Measurements from ENCODE around the gene PICALM. TPM values are rescaled to one million over a fixed set of nuclear protein-coding genes. Genes with fewer than 3 reads are reported as not detected.
A peak's percentile ranks its signal among the peaks of the same experiment; 100 is the strongest.
"Not testable (repeated sequence)": the region's sequence is repeated elsewhere in the genome, so short reads cannot be mapped to it uniquely, and the experiment has no call there.

Gene PICALM
- total RNA-seq, 1 experiment from 2014 or later = 127 TPM

DNA sequence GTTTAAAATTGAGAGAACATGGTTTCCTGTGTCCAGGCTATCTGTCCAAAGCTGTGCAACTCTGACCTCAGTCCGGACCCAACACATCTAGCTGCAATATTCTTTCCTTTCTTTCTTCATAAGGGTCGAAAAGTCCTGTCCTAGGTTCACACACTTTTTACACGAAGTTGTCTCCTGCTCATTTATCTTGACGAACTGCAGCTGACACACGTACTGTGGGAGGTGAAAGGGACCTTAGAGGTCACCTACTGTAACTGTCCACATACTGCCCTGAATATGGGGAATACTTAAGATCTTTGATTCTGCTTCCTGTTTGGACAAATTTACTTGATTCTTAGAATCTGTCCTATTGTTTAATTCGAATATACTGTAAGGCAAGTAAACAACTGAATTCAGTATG, 107.8 kb downstream of the PICALM start:
- in situ Hi-C loops (cut with HindIII; ENCODE audit: low pct_unique_long_range_greater_than_20kb, low sequenced_read_pairs) = no loop called here
- peak; percentile 22 for DNase-seq (ENCODE audit: low read depth, low spot score)

DNA sequence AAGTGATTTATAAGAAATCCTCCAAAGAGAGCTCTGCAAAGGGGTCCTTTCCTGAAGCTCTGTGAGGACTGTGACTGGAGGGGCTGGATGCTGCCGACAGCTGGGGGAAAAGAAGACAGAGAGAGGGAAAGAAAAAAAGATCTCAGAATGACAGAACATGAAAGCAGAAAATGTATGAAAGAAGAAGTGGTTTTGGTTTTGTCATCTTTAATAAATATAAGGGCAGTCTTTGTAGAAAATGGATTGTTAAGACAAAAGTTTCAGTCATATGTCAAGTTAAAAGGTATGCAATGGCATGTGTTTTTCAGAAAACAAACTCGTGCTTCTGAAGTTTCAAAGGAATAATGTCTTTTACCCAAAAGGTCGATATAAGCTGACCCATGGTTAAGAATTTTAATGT, 108.2 kb downstream of the PICALM start:
- in situ Hi-C loops (cut with HindIII; ENCODE audit: low pct_unique_long_range_greater_than_20kb, low sequenced_read_pairs) = no loop called here
- peak; percentile 51 for DNase-seq (ENCODE audit: low read depth, low spot score)

DNA sequence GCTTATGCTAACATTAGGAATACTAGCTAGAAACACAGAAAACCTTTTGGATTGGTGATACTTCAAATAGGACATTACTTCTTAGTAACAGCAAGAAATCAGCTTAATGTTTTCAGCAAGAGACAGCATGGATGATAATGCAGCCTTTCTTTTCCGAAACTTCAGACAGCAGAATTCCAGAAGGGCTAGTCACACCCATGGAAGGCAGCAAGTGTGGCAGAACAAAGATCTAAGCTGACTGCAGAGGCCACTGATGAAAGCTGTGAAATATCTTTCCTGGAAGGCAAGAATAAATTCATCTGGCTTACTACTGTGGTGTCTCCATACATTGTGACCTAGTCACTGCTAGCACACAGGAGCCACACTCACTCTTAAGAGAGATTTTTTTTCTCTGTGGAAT, 113.4 kb downstream of the PICALM start:
- peak; percentile 77 for DNase-seq (ENCODE audit: low read depth, low spot score)
- in situ Hi-C loops (cut with HindIII; ENCODE audit: low pct_unique_long_range_greater_than_20kb, low sequenced_read_pairs) = no loop called here

DNA sequence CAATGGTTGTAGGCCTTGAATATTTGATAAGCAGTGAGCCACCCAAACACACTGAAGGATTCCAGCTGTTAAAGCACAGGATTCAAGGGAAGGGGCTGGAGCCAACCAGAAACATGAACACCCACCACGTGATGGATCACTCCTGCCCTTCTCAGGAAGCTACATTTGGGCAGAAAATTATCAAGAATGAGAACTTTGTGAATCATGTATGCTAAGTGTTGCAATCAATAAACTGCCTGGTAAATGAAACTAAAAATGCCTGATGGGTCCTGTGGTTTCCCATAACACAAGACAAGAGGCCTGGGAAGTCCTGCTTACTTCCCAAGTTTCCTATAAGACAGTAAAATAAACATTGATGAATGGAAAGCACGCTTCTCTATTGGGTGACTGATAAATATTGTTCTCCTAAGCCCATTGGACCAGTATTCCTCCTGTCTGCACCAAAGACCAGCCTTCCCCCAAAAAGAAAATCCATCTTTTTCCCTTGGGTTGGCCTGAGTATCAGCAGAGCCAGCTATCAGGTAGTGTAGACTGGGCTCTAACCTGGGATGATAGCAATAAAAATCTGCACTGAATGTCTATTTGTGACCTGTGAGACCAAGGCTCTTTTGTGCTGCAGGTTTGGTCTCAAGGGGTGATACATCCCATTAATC, 115.3 kb downstream of the PICALM start:
- DNase-seq (ENCODE audit: low read depth, low spot score) = no peak
- in situ Hi-C loops (cut with HindIII; ENCODE audit: low pct_unique_long_range_greater_than_20kb, low sequenced_read_pairs) = no loop called here

DNA sequence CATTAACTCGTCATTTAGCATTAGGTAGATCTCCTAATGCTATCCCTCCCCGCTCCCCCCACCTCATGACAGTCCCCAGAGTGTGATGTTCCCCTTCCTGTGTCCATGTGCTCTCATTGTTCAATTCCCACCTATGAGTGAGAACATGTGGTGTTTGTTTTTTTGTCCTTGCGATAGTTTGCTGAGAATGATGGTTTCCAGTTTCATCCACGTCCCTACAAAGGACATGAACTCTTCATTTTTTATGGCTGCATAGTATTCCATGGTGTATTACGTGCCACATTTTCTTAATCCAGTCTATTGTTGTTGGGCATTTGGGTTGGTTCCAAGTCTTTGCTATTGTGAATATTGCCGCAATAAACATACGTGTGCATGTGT, 116.8 kb downstream of the PICALM start:
- DNase-seq (ENCODE audit: low read depth, low spot score); in situ Hi-C loops (cut with HindIII; ENCODE audit: low pct_unique_long_range_greater_than_20kb, low sequenced_read_pairs): not testable (repeated sequence)

DNA sequence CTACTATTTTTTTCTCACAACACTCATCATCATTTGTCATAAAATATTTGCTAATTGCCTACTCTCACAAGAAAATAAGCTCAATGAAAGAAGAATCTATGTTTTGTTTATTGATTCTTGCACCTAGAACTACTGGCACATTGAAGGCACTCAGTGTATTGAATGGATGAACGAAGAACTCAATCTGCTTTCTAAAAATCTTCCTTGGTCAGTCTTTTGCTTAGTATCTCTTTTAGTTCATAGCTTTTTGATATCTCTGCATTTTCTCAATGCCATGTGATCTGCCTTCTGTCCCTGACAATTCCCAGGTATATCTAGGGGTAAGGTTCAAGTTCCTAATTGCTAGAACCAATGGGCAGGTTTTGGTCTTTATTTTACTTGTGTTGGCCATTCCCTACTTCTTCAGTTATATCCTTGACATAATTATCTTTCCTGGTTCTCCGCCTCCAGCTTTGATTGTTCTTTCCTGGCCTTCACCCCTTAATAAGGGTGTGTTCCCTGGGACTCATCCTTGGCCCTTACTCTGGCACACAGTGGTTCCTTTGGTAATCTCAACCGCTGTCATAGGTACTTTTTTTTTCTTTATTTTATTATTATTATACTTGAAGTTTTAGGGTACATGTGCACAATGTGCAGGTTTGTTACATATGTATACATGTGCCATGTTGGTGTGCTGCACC, 117.3 kb downstream of the PICALM start:
- DNase-seq (ENCODE audit: low read depth, low spot score) = no peak
- in situ Hi-C loops (cut with HindIII; ENCODE audit: low pct_unique_long_range_greater_than_20kb, low sequenced_read_pairs) = no loop called here

DNA sequence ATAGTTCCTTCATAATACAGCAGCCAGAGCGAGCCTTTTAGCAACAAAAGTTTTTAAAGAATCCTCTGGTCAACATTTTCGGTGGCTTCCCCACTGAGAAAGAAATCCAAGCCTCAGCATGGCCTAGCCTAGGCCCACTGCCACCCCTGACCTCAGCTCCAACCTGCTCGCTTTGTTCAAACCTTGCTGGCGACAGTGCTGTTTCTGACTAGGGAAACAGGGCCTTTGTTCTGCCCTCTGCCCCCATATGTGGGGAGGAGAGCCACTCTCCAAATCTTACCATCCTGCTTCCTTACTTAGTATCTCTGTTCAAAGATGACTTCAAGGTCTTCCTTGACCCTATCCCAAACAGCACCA, 117.9 kb downstream of the PICALM start:
- no peak for DNase-seq (ENCODE audit: low read depth, low spot score)
- in situ Hi-C loops (cut with HindIII; ENCODE audit: low pct_unique_long_range_greater_than_20kb, low sequenced_read_pairs) = no loop called here

DNA sequence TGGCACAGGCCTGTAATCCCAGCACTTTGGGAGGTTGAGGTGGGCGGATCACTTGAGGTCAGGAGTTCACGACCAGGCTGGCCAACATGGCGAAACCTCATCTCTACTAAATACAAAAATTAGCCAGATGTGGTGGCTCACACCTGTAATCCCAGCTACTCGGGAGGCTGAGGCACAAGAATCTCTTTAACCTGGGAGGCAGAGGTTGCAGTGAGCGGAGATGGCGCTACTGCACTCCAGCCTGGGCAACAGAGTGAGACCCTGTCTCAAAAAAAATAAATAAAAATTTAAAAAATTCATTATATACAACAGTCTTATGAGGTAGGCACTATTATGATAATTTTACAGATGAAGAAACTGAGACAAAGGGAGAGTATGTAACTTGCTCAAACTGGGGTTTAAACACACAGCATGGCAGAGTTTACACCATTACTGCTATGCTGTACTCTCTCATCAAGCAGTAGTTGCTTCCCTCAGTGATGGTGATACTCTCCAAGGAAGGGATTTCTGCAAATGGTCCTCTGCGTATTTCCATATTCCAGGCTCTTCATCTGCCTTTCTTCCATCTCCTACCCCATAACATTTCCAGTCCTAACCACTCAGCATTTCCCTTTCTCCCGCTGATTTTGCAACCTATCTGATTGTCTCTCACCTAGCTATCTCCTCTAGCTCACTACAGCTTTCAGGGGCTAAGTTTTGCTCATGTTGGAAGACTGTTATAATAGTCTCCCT, 118.4 kb downstream of the PICALM start:
- in situ Hi-C loops (cut with HindIII; ENCODE audit: low pct_unique_long_range_greater_than_20kb, low sequenced_read_pairs) = no loop called here
- DNase-seq (ENCODE audit: low read depth, low spot score) = no peak

DNA sequence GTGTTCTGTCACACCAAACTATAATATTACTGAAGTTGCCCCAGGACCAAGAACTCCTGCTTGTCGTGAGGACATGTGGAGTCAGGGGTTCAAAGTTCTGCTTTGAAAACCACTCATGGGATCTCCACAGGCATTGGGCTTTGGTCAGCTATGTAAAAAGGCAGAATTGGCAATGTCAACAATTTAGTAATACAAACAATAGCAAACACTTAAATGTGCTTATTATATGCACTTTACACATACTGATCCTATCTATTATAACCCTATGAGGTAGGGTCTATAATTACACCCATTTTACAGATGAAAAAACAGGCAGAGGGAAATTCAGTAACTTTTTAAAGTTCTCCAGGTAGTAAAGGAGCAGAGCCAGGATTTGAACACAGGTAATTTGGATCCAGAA, 119.1 kb downstream of the PICALM start:
- in situ Hi-C loops (cut with HindIII; ENCODE audit: low pct_unique_long_range_greater_than_20kb, low sequenced_read_pairs) = no loop called here
- no peak for DNase-seq (ENCODE audit: low read depth, low spot score)

DNA sequence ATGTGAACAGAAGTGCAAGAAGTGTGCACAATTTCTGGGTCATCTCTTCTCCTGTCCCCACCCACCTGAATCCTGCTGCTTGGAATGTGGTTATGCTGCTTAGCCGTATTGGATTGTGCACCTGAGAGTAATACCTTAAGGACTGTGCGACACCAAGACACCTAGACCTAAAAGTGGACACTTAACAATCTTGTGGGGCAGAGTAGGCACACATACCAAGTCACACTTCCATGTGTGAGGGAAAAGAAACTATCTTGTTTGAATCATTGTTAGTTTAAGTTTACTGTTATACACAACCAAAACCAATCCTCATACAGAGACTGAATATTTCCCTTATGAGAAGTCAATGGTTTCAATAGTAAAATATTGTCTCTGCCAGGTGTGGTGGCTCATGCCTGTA, 120.0 kb downstream of the PICALM start:
- no peak for DNase-seq (ENCODE audit: low read depth, low spot score)
- in situ Hi-C loops (cut with HindIII; ENCODE audit: low pct_unique_long_range_greater_than_20kb, low sequenced_read_pairs) = no loop called here

DNA sequence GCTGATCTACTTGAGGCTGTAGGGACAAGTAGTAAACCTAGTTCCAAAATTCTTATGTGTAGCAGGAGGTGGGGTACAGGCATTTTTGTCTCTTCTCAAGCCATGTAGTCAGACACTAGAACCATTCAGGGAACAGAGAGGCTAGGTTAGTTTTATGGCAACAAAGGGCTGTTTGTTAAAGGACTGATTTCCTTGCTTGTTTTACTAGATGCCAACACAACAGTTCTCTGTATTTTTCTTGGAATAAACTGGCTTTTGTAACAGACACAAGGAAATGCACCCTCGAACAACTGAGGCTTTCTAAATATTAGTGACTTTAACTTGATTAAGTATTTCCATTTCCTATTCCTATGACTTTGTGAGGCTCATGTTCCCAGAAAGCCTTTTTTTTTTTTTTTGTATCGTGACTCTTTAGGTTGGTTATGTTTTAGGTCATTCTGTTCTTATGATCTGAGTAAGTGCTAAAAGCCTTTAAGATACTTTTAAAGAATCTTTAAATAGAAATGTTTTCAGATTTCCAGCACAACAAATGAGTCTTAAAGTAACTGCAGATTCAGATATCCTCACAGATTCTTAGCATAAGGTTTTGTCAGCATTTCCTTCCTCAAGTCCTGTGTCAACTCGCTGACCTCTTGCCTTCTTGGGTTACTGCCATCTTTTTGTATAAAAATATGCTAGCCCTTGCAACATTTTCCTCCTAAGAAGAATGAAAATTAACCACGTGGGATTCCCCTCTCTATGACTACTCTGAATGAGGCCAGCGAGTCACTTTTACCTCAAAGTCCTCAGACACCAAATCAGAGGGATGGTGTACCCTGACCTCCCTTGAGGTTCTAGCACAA, 121.2 kb downstream of the PICALM start:
- in situ Hi-C loops (cut with HindIII; ENCODE audit: low pct_unique_long_range_greater_than_20kb, low sequenced_read_pairs) = no loop called here
- peak; percentile 98 for DNase-seq (ENCODE audit: low read depth, low spot score)

DNA sequence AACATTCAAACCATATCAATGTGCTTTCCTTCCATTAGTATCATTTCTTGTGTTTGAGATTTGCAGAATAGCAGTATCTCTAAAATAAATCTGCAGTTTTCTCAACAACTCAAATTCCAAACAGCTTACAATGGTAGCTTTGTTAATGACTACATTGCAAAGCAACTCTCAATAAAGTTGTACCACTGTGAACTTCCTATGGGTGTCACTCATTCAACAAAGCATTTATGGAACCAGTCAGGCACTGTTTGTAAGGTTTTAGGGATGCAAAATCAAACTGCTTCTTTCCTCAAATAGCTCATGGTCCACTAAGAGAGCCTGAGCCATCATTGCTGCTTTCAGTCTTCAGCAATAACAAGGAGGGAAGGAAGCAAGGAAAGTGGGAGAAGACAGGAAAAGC, 122.7 kb downstream of the PICALM start:
- in situ Hi-C loops (cut with HindIII; ENCODE audit: low pct_unique_long_range_greater_than_20kb, low sequenced_read_pairs) = no loop called here
- DNase-seq (ENCODE audit: low read depth, low spot score) = peak; percentile 74

DNA sequence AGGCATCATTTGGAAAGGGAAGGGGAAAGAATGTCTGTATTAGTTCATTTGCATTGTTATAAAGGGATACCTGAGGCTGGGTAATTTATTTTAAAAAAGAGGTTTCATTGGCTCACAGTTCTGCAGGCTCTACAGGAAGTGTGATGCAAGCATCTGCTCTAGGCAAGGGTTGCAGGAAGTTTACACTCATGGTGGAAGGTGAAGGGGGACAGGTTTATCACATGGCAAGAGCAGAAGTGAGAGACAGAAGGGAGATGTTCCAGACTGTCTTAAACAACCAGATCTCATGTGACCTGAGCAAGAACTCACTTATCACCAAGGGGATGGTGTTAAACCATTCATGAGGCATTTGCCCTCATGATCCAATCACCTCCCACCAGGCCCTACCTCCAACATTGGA, 123.1 kb downstream of the PICALM start:
- peak; percentile 43 for DNase-seq (ENCODE audit: low read depth, low spot score)
- in situ Hi-C loops (cut with HindIII; ENCODE audit: low pct_unique_long_range_greater_than_20kb, low sequenced_read_pairs) = no loop called here

DNA sequence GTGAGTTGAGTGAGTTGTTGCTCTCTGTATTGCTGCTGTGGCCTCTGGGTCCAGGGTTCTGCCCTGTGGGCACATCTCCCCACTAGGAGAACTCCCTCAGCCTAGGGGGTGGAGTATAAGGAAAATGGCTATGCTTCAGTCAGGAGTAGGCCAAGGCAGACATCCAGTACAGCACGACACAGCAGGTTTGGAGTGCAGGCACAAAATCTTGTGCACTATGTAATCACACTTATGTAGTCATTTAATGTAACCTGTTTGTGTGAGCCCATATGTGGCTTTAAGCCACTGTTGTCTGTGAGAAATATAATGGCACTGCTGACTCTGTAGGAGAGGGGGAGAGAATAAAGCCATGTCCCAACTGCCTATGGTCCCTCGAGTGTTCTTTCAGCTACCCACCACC, 123.6 kb downstream of the PICALM start:
- in situ Hi-C loops (cut with HindIII; ENCODE audit: low pct_unique_long_range_greater_than_20kb, low sequenced_read_pairs) = no loop called here
- DNase-seq (ENCODE audit: low read depth, low spot score) = no peak

DNA sequence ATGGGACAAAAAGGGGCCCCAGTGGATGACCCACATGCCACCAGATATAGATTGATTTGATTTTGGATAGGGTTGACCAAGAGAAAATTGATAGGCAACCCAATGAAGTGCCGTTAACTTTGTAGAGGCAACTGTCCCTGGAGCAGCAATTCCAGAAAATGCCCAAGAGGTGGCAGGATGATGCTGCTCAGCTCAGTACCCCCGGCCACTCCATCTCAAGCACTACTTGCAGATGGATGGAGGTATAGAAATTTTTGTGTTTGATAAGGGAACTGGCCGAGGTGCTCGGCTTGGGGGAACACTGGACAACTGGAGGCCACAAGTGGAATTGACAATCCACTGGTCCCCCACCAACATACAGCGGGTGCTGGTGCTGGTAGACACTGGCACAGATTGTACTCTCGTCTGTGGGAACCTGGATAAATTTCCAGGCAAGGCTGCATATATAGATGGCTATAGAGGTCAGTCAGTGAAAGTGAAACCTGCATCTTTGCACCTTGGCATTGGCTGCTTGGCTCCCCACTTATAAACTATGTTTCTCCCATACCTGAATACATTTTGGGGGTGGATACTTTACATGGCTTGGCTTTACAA, 127.4 kb downstream of the PICALM start:
- DNase-seq (ENCODE audit: low read depth, low spot score) = peak; percentile 71
- in situ Hi-C loops (cut with HindIII; ENCODE audit: low pct_unique_long_range_greater_than_20kb, low sequenced_read_pairs) = no loop called here

DNA sequence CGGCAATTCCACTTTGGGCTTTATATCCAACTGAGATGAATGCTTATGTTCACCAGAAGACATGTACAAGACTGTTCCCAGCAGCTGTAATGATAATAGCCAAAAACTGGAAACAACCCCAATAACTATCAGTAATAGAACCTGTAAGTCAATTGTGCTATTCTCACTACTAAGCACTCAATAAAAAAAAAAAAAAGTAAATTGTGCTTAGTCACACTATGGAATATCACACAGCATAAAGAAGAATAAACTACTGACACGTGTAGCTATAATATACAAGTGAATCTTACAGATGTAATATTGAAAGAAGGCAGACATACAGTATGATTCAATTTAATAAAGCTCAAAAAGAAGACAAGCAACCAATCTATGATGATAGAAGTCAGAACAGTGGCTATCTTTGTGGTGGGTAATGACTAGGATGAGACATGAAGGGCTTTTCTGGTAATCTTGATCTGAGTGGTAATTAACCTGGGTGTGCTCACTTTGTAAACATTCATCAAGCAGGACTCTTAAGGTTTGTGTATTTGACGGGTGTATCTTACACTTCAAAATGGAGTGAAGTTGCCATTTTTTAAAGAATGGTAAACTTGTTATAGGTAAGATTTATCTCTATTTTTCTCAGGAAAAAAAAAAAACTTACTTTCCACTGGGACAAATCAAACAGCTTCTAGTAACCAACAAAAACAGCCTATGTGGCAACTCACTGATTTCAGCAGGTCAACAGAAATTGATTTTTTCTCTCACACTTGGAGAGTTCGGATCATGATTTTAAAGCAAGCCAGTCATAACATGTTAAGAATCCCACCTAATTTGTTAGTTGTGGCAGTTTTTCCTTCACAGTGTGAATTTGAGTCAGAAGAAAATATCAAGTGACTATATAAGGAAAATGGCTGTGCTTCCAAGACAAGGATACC, 129.5 kb downstream of the PICALM start:
- in situ Hi-C loops (cut with HindIII; ENCODE audit: low pct_unique_long_range_greater_than_20kb, low sequenced_read_pairs) = no loop called here
- no peak for DNase-seq (ENCODE audit: low read depth, low spot score)

DNA sequence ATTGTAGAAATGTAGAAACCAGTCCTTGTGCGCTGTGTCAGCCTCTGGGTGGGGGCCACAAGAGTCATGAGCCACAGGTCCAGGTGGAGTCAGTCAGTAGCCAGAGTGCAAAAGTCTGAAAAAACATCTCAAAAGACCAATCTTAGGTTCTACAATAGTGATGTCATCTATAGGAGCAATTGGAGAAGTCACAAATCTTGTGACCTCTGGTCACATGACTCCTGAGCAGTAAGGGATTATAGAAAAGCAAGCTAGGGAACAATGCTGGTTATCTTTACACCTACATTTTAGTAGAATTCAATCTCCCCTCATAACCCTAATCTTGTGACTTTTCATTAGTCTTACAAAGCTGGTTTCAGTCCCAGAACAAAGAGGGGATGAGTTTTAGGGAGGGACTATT, 131.0 kb downstream of the PICALM start:
- DNase-seq (ENCODE audit: low read depth, low spot score) = no peak
- in situ Hi-C loops (cut with HindIII; ENCODE audit: low pct_unique_long_range_greater_than_20kb, low sequenced_read_pairs) = no loop called here
